ENCODE measurements around the gene ABCA4. TPM values are rescaled to one million over a fixed set of nuclear protein-coding genes. Genes with fewer than 3 reads are reported as not detected.
"Not testable (repeated sequence)": the region's sequence is repeated elsewhere in the genome, so short reads cannot be mapped to it uniquely, and the experiment has no call there.

Gene ABCA4
- polyA plus RNA-seq, 1 donor, result 11.4 TPM

GRCh38 chr1:93979040-93979717 lies 141.8 kb downstream of the ABCA4 start:
- no peak for DNase-seq

DNA sequence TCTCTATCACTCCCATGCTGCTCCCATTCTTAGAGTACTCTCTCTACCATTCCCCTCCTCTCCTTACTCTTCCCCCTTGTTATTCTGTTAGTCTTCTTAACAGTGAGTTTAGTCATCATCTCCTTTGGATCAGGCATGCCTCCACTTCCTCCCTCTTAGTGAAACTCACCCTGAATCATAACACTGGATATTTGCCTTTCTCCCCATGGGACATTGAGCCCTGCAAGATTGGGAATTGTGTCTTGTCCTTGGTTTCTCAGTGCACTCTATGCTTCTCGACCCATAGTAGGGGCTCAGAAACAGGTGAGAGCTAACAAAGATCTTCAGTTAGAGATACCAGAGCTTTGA lies 143.4 kb downstream of the ABCA4 start:
- DNase-seq, result no peak

DNA sequence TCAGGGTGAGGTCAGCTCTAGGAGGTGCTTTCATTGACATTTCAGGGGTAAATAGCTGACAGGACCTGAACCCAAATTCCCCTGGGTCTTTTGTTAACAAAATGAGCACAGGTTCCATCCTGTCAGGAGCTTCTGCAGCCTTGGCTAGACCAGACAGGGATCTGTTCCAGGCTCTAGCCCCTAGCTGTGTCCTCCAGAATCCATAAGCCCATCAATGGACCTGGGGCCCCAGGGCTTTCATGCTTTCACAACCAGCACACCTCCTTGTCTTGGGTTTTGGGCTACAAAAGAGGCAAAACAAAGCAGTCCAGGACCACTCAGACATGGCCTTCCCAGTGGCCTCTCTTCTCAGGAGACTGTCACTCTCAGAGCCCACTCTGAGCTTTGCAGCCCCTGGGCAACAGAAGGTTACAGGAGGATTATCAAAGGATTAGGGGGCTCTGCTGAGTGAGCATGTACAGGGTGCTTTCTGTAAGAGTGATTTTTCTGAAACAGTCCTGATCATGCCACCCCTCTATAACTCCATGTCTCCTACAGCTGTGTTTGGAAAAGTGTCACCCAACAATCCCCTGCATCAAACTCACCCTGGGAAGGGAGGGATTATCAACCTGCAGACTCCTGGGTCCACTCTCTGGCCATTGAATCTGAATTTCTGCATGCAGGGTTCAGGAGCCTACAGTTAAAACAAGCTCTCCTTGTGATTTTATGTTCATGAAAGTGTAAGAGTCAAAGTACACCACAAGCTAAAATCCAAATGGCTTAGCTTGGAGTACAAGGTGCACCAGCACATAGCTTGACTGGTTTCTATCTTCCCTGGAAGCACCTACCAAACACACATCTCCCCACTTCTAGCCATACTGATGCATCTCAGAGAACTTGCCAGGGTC lies 144.0 kb downstream of the ABCA4 start:
- no peak for DNase-seq

- no peak for DNase-seq
These were observed 144.7 kb downstream of the ABCA4 start for GRCh38 chr1:93976291-93976690.

DNA sequence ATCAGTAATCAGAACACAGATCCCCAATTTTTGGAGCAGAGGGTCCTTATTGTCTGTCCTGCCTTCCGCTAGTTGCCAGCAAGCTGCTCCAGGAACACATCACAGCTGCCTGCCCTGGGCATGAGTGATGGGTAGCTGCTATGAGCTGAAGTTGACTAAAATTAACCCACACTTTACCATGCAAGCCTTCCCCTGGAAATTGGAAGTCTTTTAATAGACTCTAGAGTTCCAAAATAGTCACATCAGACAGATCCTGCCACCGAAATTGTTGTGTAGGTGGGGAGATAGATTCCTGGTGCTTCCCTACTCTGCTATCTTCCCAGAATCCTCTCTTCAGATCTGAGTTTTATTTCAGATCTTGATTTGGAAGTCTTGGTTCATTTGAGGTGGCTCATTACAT lies 148.6 kb downstream of the ABCA4 start:
- DNase-seq, result no peak

- no peak for DNase-seq
These were observed 151.1 kb downstream of the ABCA4 start for GRCh38 chr1:93969887-93970286.

- DNase-seq, result no peak
These were observed 151.6 kb downstream of the ABCA4 start for GRCh38 chr1:93969371-93969770.

DNA sequence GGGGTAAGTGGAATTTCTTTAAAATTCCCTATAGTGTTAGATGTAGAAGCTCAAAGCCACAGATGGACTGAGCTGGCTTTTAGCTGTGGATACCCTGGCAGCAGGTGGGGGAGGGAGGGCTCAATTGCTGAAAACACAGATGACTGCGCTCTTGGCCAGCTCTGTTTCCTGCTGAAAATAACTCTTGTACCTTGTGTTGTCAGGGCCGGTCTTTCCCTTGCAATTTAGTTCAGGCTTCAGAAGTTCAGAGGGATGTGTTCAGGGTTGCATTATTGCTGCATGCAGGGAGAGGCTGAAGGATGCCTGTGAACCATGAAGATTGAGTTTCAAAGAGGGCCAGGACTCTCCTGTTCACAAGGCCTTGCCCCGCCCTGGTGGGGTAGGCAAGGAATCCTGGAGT lies 153.6 kb downstream of the ABCA4 start:
- peak; percentile 61 for DNase-seq

DNA sequence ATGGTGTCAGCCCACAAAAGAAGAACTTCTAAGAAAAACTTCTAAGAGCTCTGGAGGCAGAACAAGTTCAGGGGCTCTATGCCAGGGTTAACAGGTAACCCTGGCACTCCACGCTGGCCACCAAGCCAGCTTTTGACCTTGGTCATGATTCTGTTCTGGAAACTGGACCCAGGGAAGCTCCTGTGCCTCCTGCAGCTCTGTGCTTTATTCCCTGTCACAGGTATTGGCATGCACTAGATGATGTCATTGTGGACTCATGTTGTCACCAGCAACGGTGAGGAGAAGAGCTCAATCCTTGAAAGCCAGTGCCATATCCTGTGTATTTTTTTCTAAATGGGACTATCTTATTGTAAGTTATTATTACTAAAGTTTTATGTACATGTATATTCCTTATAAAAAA lies 155.1 kb downstream of the ABCA4 start:
- no peak for DNase-seq

DNA sequence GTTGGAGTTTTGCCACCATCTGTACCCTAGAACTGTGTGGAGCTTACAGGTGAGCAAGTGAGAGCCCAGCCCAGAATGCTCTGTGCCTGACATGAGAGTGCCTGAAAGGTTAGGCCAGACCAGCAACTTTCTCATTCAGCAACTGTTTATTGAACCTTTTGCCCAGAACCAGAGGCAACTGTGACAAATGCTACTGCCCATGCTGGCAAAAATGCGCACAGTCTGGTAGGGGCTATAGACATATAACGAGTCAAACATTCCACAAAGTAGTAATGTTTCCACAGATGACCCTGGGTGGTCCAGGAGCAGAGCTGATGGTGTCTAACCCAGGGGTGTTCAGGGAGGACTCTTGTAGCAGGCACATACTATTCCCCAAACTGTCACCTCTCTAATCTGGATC lies 155.7 kb downstream of the ABCA4 start:
- DNase-seq, result no peak

DNA sequence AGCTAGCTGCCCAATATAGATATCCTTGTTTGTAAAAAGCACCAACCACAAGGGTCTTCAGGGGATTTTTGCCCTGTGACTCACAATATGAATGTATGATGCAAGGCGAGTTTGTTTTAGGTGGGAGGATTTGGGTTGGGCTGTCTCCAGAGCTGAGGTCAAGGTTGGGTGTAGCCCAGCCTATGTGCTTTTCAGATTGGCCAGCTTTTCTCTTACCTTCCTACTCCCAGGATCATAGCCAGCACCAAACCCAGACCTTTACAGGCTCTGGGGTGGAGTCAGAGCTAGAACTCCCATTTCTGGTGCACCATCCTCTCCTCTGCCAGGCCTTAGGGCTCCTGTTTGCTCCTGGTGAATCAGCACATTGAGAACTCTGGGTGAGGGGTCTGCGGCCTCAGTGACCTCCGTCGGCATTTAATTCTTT lies 156.2 kb downstream of the ABCA4 start:
- no peak for DNase-seq

DNA sequence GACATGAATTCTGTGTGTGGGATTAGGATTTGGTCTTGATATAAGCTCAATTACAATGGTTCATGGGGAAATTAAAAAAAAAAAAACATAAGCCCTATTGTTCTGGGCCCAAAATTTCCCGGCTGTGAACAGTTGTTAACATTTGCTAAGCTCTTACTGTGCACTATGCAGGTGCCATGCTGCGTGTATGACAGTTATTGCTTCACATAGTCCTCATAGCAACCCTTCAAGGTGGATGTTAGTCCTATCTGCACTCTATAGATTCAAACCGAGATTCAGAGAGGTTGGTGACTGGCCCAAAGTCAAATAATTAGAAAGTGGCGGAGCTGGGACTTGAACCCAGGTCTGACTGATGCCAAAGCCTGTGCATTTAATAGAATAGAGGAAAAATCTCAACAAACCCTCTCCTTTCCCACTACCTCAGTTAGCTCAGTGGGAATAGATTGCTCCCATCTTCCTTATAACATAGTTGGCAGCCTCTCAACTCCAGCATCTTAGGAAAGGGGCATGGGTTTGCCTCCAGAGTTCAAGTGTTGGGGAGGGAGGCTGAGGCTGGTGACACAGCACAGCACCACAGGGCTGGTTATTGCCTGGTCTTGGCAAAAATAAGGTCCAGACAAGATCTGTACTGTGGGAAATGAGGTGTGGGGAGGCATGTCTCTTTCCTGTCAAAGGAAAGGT lies 156.7 kb downstream of the ABCA4 start:
- no peak for DNase-seq

DNA sequence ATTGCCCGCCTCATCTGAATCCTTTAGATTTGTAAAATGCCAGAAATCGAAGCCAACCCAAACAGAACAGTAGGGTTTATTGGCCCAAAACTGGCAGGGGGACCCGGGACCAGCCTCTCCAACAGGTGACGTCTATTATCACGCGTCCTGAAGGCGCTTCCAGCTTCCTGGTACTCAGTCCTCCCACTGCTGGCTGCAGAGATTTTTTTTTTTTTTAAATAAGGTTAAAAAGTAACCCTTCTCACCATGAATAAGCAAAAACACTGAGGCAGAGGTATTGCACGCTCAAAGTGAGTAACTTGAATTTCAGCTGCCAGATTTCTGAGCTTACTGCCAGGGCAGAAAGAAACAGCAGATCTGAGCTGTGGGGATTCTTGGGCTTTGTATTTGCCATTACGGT lies 157.4 kb downstream of the ABCA4 start:
- no peak for DNase-seq

GRCh38 chr1:93961906-93962305 lies 159.0 kb downstream of the ABCA4 start:
- DNase-seq, result no peak

DNA sequence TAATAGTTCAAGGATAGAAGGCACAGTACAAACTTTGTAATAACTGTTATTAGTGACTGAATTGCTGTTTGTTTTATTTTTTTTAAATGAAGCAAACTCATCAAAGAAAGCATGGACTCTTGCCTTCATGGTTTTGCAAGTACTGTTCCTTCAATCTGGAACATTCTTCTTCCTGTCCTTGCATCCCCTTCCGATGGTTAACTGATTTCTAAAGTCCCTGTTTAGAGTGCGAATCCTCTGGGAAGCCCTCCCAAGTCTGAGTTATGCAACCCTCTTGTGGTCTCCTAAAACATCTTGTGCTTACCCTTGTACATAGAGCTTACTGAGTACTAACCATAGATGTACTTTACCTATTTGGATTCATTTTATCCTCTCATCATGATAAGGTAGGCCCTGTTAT lies 159.5 kb downstream of the ABCA4 start:
- DNase-seq, result no peak

- DNase-seq, result no peak
These were observed 160.3 kb downstream of the ABCA4 start for GRCh38 chr1:93960641-93961147.

DNA sequence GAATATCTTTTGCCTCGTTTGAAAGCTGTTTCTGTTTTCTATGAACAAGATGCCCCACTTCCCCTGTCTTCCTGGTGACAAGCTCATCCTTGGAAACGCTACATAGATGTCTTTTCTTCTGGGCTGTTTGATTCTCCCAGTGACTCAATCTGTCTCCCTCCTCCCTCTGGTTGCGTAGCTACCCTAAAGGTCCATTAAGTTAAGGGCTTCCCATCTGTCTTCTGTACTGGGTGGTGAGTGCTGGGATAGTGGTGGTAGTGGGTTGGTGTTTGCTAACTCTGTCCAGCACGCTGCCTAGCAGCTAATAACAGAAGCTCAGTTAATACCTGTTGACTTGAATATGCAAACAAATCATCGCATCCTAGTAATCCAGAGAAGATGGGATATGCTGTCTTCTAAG lies 161.5 kb downstream of the ABCA4 start:
- no peak for DNase-seq

- no peak for DNase-seq
These were observed 162.2 kb downstream of the ABCA4 start for GRCh38 chr1:93958726-93959100.

DNA sequence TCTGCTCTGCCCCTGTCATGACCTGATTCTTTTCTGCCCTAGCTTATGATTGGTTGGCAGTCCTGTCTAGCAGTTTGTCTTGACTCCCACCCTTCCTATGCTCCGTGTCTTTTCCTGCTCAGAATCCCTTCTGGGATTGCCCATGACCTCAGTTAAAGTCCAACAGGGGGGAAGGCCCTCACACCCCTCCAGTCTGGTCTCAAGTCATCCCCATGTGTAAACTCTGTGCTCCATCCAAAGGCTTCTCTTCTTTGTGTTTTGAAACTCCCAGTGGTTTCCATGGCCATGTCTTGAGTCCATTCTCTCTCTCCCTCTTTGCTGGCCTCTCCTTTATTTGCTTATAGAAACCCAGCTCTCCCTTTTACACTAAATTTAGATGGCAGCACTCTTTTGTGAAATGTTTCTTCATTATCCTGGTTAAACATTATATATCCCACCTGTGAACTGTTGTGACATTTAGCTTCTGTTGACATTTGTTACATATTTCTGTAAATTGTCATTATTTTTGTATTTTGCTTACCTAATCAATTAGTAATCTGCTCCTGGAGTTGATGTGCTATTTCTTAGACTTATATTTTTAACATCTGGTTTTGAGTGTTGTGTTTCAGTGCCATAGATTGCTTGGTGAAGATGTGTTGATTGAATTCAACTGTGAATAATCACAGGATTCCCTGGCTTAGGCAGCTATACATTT lies 162.8 kb downstream of the ABCA4 start:
- DNase-seq, result no peak

GRCh38 chr1:93955765-93956164 lies 165.2 kb downstream of the ABCA4 start:
- no peak for DNase-seq

DNA sequence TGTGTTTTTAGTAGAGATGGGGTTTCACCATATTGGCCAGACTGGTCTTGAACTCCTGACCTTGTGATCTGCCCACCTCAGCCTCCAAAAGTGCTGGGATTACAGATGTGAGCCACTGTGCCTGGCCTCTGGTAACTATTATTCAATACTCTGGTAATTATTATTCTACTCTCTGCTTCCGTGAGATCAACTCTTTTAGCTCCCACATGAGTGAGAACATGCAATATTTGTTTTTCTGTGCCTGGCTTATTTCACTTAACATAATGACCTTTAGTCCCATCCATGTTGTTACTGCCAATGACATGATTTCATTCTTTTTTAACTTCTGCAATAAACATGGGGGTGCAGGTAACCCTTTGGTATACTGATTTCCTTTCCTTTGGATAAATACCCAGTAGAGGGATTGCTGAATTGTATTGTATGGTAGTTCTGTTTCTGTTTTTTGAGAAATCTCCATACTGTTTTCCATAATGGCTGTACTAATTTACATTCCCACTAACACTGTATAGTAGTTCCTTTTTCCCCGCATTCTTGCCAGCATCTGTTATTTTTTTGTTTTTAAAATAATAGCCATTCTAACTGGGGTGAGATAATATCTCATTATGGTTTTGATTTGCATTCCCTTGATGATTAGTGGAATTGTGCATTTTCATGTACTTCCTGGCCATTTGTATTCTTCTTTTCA lies 173.8 kb downstream of the ABCA4 start:
- not testable (repeated sequence) for DNase-seq
